Keratinocyte (primary cell): Measurements from ENCODE around the gene BMP7.

ENCODE experiments used
- CTCF ChIP-seq, 3 experiments: IDR thresholded peaks in 1 of 3; conservative IDR thresholded peaks in 1 of 3; optimal IDR thresholded peaks in 1 of 3; 2 replicates in 2 of 3; 3 replicates in 1 of 3; pipeline versions ENCODE3 to v1.5.1; 2011; ENCODE audit warnings: low read length in 3 of 3, mild to moderate bottlenecking in 3 of 3, moderate library complexity in 2 of 3, control low read depth in 1 of 3, inconsistent platforms in 1 of 3; ENCODE audit not compliant: insufficient read depth in 2 of 3; ENCODE audit errors: extremely low read depth in 1 of 3
- EZH2 ChIP-seq: IDR thresholded peaks from one replicate; pipeline ENCODE4 v1.6.1; 2012; ENCODE audit warnings: inconsistent platforms, mild to moderate bottlenecking, low read length, moderate library complexity

GRCh38 chr20:57315083-57315975, 48.9 kb upstream of the BMP7 start:
- TF ChIP-seq CTCF (optimal IDR thresholded peaks at IDR 0.05 in 1 of 3, IDR thresholded peaks at IDR 0.05 in 1 of 3, conservative IDR thresholded peaks at IDR 0.05 in 1 of 3; ENCODE audit: extremely low read depth in 1 of 3, insufficient read depth in 2 of 3, low read length in 3 of 3) (no peak), EZH2 (no peak)
